GM12873 (cell line): ENCODE results near the gene CREBRF.

ENCODE experiments used
- CTCF ChIP-seq: IDR thresholded peaks from 2 replicates; pipeline ENCODE4 v1.5.1; 2012; ENCODE audit warnings: low read depth, mild to moderate bottlenecking, moderate library complexity, low read length, control low read depth; ENCODE audit not compliant: insufficient read depth; ENCODE audit errors: missing control alignments

The CREBRF gene

GRCh38 chr5:173093606-173094005 lies 37.5 kb downstream of the CREBRF start:
- TF ChIP-seq CTCF, result no peak

GRCh38 chr5:173094012-173094661 lies 38.0 kb downstream of the CREBRF start:
- TF ChIP-seq CTCF, result no peak

GRCh38 chr5:173098787-173099186 lies 42.6 kb downstream of the CREBRF start:
- no peak for TF ChIP-seq CTCF

- no peak for TF ChIP-seq CTCF
These were observed 43.3 kb downstream of the CREBRF start for GRCh38 chr5:173099461-173099860.

GRCh38 chr5:173101245-173101644 lies 45.1 kb downstream of the CREBRF start:
- no peak for TF ChIP-seq CTCF

GRCh38 chr5:173103411-173103810 lies 47.3 kb downstream of the CREBRF start:
- TF ChIP-seq CTCF, result no peak

- no peak for TF ChIP-seq CTCF
These were observed 52.8 kb downstream of the CREBRF start for GRCh38 chr5:173108914-173109313.

- no peak for TF ChIP-seq CTCF
These were observed 58.4 kb downstream of the CREBRF start for GRCh38 chr5:173114536-173114935.
